Ascending aorta (tissue), 2 donors: Measurements from ENCODE around the gene CELA1. TPM values are rescaled to one million over a fixed set of nuclear protein-coding genes. Genes with fewer than 3 reads are reported as not detected.

Source experiments
- DNase-seq, 2 donors: peaks; one replicate each; pipeline ENCODE4 v3.0.0-alpha.2; 2019; ENCODE audit warnings: low spot score in 2 of 2
- H3K27ac ChIP-seq, 2 donors: fragments of 200-600 bp; sonication (generic); one replicate each; pipeline ENCODE4 v1.5.1; 2016 to 2017; ENCODE audit warnings: mild to moderate bottlenecking in 1 of 2
- H3K27me3 ChIP-seq: fragments of 200-600 bp; sonication (generic); one replicate; pipeline ENCODE4 v1.5.1; 2017
- H3K36me3 ChIP-seq, 2 donors: fragments of 200-600 bp; sonication (generic); one replicate each; pipeline ENCODE4 v1.5.1; 2016
- H3K4me1 ChIP-seq, 2 donors: fragments of 200-600 bp; sonication (generic); one replicate each; pipeline ENCODE4 v1.5.1; 2016 to 2017; ENCODE audit warnings: mild to moderate bottlenecking in 1 of 2
- H3K4me3 ChIP-seq, 2 donors: fragments of 200-600 bp; sonication (generic); one replicate each; pipeline ENCODE4 v1.5.1; 2016 to 2017; ENCODE audit warnings: mild to moderate bottlenecking in 1 of 2
- H3K9me3 ChIP-seq, 2 donors: fragments of 200-600 bp; sonication (generic); one replicate each; pipeline ENCODE4 v1.5.1; 2016
- CTCF ChIP-seq, 3 experiments: fragments of 200-600 bp in 2 of 3; fragments of 450-650 bp in 1 of 3; sonication (generic) in 2 of 3; IDR thresholded peaks; one replicate each; pipeline ENCODE4 v1.5.1; 2016 to 2019; ENCODE audit warnings: antibody characterized with exemption in 3 of 3, mild to moderate bottlenecking in 1 of 3, moderate library complexity in 1 of 3
- intact Hi-C: fragments of 100-400 bp; cut with DNase I; formaldehyde crosslinking; loops from one replicate; pipeline ENCODE4 v1.15.1; 2023
- total RNA-seq: library from RNA; depleted of rRNA; stranded (reverse); fragments of >200 nt; gene quantifications from one replicate; pipeline ENCODE4 v1.1.0, GENCODE V29; 2016

Gene CELA1
- total RNA-seq, 1 donor from 2014 or later: not detected

GRCh38 chr12:51368640-51369517, 22.4 kb upstream of the CELA1 start:
- Histone ChIP-seq H3K4me1 (peaks cover 0 to 5% of the 10 kb centered on the region in 2 donors), H3K27me3 (no peaks in the 10 kb centered on the region), H3K9me3 (no peaks in the 10 kb centered on the region), H3K27ac (no peak overlapping the region), H3K36me3 (no peaks in the 10 kb centered on the region), H3K4me3 (no peak overlapping the region)
- peak; percentile 36 to 77 for DNase-seq
- intact Hi-C loops: no loop called here
- TF ChIP-seq CTCF (IDR thresholded peaks at IDR 0.05): no peak

DNA sequence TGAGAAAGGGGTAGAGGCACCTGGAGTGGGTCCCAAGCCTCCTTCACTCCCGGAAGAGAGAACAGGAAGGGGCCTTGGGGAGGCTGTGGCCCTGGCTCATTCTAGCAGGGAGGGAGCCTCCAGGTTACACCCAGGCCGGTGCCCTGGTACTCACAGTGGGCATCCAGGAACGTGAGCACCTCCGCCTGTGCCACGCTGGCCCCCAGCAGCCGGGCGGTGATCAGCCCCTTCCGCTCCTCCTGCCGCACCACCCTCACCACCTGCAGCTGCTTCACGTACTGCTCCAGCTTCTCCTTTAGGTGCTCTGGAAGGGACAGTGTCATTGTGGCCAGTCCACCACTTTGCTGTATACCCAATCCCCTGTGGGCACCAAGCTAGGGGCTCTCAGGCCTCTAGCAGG, 18.8 kb upstream of the CELA1 start:
- Histone ChIP-seq H3K9me3 (no peaks in the 10 kb centered on the region), H3K27ac (no peak overlapping the region), H3K36me3 (no peaks in the 10 kb centered on the region), H3K27me3 (no peaks in the 10 kb centered on the region), H3K4me3 (no peak overlapping the region), H3K4me1 (no peaks in the 10 kb centered on the region)
- TF ChIP-seq CTCF (IDR thresholded peaks at IDR 0.05): no peak
- intact Hi-C loops: no loop called here
- no peak for DNase-seq

DNA sequence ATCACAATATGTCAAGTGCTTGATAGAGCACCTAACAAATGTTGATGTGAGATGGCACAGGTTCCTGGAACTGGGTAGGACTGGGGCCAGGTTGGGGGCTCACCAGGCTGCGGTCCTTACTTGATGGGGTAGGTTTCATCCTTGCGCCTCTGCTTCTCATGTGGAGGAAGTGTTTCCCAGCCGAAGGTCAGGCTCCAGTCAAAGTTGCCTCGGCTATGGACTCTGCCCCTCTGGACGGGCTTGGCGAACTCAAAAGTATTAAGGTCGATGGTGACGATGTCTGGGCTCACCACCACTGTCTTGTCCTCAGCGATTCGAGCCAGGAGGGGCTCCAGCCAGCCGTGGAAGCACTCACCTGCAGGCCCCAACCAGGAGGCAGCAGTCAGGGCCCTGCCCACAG, 17.5 kb upstream of the CELA1 start:
- Histone ChIP-seq H3K27me3 (no peaks in the 10 kb centered on the region), H3K36me3 (no peaks in the 10 kb centered on the region), H3K9me3 (no peaks in the 10 kb centered on the region), H3K4me1 (no peaks in the 10 kb centered on the region), H3K27ac (no peak overlapping the region), H3K4me3 (no peak overlapping the region)
- intact Hi-C loops: no loop called here
- no peak for DNase-seq
- no peak for TF ChIP-seq CTCF (IDR thresholded peaks at IDR 0.05)

- Histone ChIP-seq H3K9me3 (no peaks in the 10 kb centered on the region), H3K4me1 (no peaks in the 10 kb centered on the region), H3K27ac (no peak overlapping the region), H3K4me3 (no peak overlapping the region), H3K36me3 (no peaks in the 10 kb centered on the region), H3K27me3 (no peaks in the 10 kb centered on the region)
- intact Hi-C loops: no loop called here
- no peak for DNase-seq
- no peak for TF ChIP-seq CTCF (IDR thresholded peaks at IDR 0.05)
Measured at GRCh38 chr12:51362747-51363342, 16.4 kb upstream of the CELA1 start.

DNA sequence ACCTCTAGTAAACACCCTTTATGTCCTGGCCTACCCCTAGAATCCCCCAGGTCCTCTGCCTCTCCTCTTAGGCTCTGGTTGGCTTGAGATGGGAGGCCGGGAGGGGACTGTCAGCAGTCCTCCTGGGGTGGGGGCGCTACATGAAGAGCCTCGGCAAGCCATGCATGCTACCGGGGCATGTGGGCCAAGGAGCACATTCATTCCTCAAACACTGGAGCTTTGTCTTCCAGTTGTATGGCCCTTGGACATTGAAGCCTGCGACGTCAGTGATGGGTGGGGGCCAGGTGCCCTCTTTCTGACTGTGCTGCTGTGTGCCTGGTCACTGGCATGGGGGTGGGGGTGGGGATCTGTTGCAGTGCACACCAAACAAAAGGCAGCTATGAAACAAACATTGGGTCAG, 15.8 kb upstream of the CELA1 start:
- no peak for DNase-seq
- Histone ChIP-seq H3K36me3 (no peaks in the 10 kb centered on the region), H3K27me3 (no peaks in the 10 kb centered on the region), H3K9me3 (no peaks in the 10 kb centered on the region), H3K27ac (no peak overlapping the region), H3K4me3 (no peak overlapping the region), H3K4me1 (no peaks in the 10 kb centered on the region)
- no peak for TF ChIP-seq CTCF (IDR thresholded peaks at IDR 0.05)
- intact Hi-C loops: no loop called here
